Lung (tissue), 12 donors: ENCODE measurements around the gene CORO6. TPM values are rescaled to one million over a fixed set of nuclear protein-coding genes. Genes with fewer than 3 reads are reported as not detected.

Experiments
- ATAC-seq: fragments of 200-7000 bp; cut with Tn5 transposase; one replicate; pipeline ENCODE4 v1.9.1; 2020; ENCODE audit warnings: moderate number of reproducible peaks; ENCODE audit not compliant: insufficient read depth, low FRiP score
- DNase-seq, 3 donors: peaks; one replicate each; pipeline ENCODE4 v3.0.0-alpha.2; 2013 to 2017
- H3K27ac ChIP-seq, 2 donors: one replicate each; pipeline ENCODE4 v1.5.1; 2013; ENCODE audit warnings: mild to moderate bottlenecking in 2 of 2, moderate library complexity in 2 of 2, control low read depth in 1 of 2, inconsistent platforms in 1 of 2, low read depth in 1 of 2, low read length in 1 of 2
- H3K27me3 ChIP-seq, 3 donors: one replicate each; pipeline ENCODE4 v1.5.1; 2013; ENCODE audit warnings: low read length in 2 of 3; ENCODE audit not compliant: control insufficient read depth in 3 of 3, insufficient read depth in 3 of 3
- H3K36me3 ChIP-seq, 4 donors: one replicate each; pipeline ENCODE4 v1.5.1; 2013; ENCODE audit warnings: low read length in 4 of 4, mild to moderate bottlenecking in 1 of 4, moderate library complexity in 1 of 4; ENCODE audit not compliant: control insufficient read depth in 4 of 4, insufficient read depth in 4 of 4
- H3K4me1 ChIP-seq, 5 donors: one replicate each; pipeline ENCODE4 v1.5.1; 2013; ENCODE audit warnings: low read length in 5 of 5, mild to moderate bottlenecking in 2 of 5, moderate library complexity in 1 of 5; ENCODE audit not compliant: control insufficient read depth in 5 of 5, insufficient read depth in 5 of 5
- H3K4me3 ChIP-seq: one replicate; pipeline ENCODE4 v1.5.1; 2013; ENCODE audit warnings: mild to moderate bottlenecking, control low read depth, moderate library complexity
- H3K9ac ChIP-seq, 2 donors: one replicate each; pipeline ENCODE4 v1.5.1; 2013; ENCODE audit warnings: low read length in 2 of 2, control low read depth in 1 of 2; ENCODE audit not compliant: insufficient read depth in 1 of 2
- H3K9me3 ChIP-seq, 4 donors: one replicate each; pipeline ENCODE4 v1.5.1; 2013; ENCODE audit warnings: low read length in 3 of 4, mild to moderate bottlenecking in 1 of 4, moderate library complexity in 1 of 4; ENCODE audit not compliant: control insufficient read depth in 4 of 4, insufficient read depth in 3 of 4
- WGBS, 2 donors: extraction: QIAGEN DNeasy Blood & Tissue Kit; methylation state at CpG; one replicate each; pipeline ENCODE4 v1.1.7; 2013; 5-methylcytosine and 5-hydroxymethylcytosine counted together
- polyA plus RNA-seq, 2 donors: library from polyadenylated mRNA; stranded (reverse); fragments of 200-250 nt; gene quantifications; one replicate each; pipeline ENCODE4 v1.2.1, GENCODE V29; 2013
- total RNA-seq, 2 donors: library from RNA; depleted of rRNA in 1 of 2; stranded (reverse); fragments of >200 nt in 1 of 2; gene quantifications; one replicate each; pipeline ENCODE4 v1.2.1, GENCODE V29; 2014 to 2021
- TF ChIP-seq, protein P1 (sequence below): IDR thresholded peaks from 2 replicates; pipeline ENCODE4 v1.5.1; 2012; ENCODE audit warnings: mild to moderate bottlenecking; ENCODE audit errors: control extremely low read depth, extremely low read depth
- donor health status: control.
- donor health status: control.
- donor health status: Bipolar disorder and iron deficiency.
- donor health status: healthy.
- donor health status: DM: yes; HTN: yes; CAD: no.

CORO6 gene
- total and polyA plus RNA-seq, 4 donors = 1.7 to 14.4 (median 5.9) TPM

DNA sequence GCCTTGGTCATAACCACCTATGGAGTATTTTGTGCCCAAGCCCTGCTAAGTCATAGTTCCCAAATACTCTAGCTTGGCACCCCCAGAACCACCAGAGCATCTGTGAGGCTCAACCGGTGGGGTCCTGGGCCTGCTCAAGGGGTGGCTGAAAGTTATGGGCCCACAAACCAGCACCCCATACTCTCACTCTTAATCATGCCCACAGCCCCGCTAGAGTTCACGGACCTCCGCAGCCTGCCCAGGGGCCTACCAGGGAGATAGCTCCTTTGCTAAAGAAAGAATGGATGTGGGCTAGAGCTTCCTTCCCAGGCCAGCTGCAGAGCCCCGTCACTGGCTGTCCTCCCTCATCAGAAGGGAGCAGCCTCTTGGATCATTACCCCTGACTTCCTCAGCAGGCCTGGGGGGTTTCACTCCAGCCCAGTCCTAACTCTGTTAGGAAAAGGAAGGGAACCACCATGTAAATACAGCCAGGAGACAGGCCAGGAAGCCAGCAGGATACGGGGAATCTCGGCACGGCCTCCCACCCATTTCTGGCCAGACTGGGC, 34.6 kb downstream of the CORO6 start:
- peak in 1 of 3 donors; percentile 30 for DNase-seq
- no peaks in the 10 kb centered on the region for H3K27me3 ChIP-seq
- no peak for ATAC-seq
- TF ChIP-seq, protein P1, sequence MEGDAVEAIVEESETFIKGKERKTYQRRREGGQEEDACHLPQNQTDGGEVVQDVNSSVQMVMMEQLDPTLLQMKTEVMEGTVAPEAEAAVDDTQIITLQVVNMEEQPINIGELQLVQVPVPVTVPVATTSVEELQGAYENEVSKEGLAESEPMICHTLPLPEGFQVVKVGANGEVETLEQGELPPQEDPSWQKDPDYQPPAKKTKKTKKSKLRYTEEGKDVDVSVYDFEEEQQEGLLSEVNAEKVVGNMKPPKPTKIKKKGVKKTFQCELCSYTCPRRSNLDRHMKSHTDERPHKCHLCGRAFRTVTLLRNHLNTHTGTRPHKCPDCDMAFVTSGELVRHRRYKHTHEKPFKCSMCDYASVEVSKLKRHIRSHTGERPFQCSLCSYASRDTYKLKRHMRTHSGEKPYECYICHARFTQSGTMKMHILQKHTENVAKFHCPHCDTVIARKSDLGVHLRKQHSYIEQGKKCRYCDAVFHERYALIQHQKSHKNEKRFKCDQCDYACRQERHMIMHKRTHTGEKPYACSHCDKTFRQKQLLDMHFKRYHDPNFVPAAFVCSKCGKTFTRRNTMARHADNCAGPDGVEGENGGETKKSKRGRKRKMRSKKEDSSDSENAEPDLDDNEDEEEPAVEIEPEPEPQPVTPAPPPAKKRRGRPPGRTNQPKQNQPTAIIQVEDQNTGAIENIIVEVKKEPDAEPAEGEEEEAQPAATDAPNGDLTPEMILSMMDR = no peak
- H3K4me3 ChIP-seq = peak overlapping the region; percentile 80
- H3K27ac ChIP-seq = peak overlapping the region; percentile 2 to 92
- WGBS, 2 donors = 23 to 29% methylated on average over 8 of the region's 8 CpGs
- H3K9ac ChIP-seq = no peak overlapping the region
- peaks cover 0 to 3% (median 0%) of the 10 kb centered on the region in 4 donors for H3K9me3 ChIP-seq
- H3K36me3 ChIP-seq = peaks cover 0 to 5% (median under 1%) of the 10 kb centered on the region in 4 donors
- H3K4me1 ChIP-seq = peaks cover 7 to 70% (median 36%) of the 10 kb centered on the region in 5 donors

DNA sequence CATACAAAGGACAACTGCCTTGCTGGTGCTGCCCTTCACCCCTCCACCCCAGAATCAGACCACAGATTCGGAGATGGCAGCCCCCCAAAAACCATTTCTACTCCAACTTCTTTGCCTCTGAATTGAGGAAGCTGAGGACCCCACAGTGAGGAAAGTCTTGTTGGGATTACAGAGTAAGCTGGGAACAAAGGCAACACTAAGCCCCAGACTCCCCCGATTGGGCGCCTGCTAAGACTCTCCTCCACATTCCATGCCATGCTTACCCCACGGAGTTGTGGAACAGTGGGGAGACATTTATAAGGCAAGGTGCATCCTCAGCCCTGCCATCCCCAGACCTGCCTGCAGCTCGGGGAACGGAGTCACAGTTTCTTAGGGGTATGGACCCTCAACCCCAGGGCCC, 35.1 kb downstream of the CORO6 start:
- no peak for ATAC-seq
- WGBS, 2 donors = 74 to 86% methylated on average over 6 of the region's 6 CpGs
- TF ChIP-seq, protein P1 = no peak
- peaks cover 0 to 3% (median 0%) of the 10 kb centered on the region in 4 donors for H3K9me3 ChIP-seq
- peak overlapping the region; percentile 2 to 92 for H3K27ac ChIP-seq
- peaks cover 0 to 8% (median 3%) of the 10 kb centered on the region in 4 donors for H3K36me3 ChIP-seq
- no peak overlapping the region for H3K4me3 ChIP-seq
- no peaks in the 10 kb centered on the region for H3K27me3 ChIP-seq
- peaks cover 7 to 67% (median 34%) of the 10 kb centered on the region in 5 donors for H3K4me1 ChIP-seq
- DNase-seq = no peak
- H3K9ac ChIP-seq = no peak overlapping the region

DNA sequence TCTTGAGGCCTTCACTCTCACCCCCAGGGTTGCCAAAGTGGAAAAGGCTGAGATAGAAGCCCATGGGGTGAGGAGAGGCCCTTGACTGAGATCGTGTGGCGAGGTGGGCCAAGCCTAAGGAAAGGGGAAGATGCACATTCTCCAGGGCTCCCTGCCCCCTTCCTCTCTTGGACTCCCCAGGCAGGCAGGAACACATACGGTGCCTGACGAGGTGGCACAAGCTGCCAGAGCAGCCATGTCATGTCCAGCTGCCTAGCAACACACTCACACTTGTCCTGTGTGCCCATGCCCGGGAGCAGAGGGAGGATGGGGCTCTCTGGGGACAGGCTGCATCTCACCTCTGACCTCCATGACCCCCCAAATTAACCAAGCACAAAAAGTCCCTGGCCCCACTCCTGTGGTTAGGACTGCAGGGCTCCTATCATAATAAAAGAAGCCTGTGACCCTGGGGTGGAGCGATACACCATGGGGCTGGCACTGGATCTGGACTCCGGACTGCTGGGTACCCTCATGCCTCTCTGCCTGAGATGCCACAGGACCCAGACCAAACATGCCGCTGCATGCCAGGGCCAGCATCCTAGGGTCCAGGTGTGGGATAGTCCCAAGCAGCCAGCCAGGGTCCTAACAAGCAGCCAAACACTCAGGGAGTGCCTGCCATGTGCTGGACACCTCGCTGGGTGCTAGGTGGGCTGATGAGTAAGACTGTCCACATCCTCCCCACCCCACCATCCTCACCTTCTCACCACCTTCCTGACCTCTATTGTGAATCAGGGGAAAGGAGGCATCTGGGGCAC, 35.8 kb downstream of the CORO6 start:
- Histone ChIP-seq H3K9me3 (peaks cover 0 to 3% (median 0%) of the 10 kb centered on the region in 4 donors), H3K36me3 (peaks cover 0 to 13% (median 6%) of the 10 kb centered on the region in 4 donors), H3K4me1 (peaks cover 4 to 60% (median 35%) of the 10 kb centered on the region in 5 donors), H3K27ac (peak overlapping the region; percentile 11 to 92), H3K9ac (no peak overlapping the region), H3K4me3 (no peak overlapping the region), H3K27me3 (no peaks in the 10 kb centered on the region)
- ATAC-seq (no peak), DNase-seq (no peak)
- TF ChIP-seq, protein P1 = no peak
- 57 to 61% methylated on average over 8 to 9 of the region's 9 CpGs for WGBS, 2 donors
